OCI-LY1 (cell line): ENCODE measurements around the gene SESN1.

ENCODE experiments used
- CTCF ChIP-seq: fragments of 200-600 bp; sonication (generic), shearing (Covaris generic); IDR thresholded peaks from 2 replicates; pipeline ENCODE4 v1.5.1; 2017; ENCODE audit warnings: mild to moderate bottlenecking, antibody characterized with exemption, low read length, moderate library complexity, mixed read lengths
- EZH2 ChIP-seq: fragments of 200-600 bp; sonication (generic), shearing (Covaris generic); IDR thresholded peaks from 2 replicates; pipeline ENCODE4 v1.8.0; 2017; ENCODE audit warnings: borderline replicate concordance, mixed run types, mild to moderate bottlenecking, antibody characterized with exemption, low read length, moderate library complexity, mixed read lengths

- TF ChIP-seq CTCF: no peak
- no peak for TF ChIP-seq EZH2
These were observed 41.8 kb downstream of the SESN1 start for GRCh38 chr6:109052852-109053251.
